Measurements from ENCODE around the gene NEURL1B. TPM values are rescaled to one million over a fixed set of nuclear protein-coding genes. Genes with fewer than 3 reads are reported as not detected.

The NEURL1B gene
- total RNA-seq, 2 experiments from 2014 or later, result 3.0 to 3.3 TPM

DNA sequence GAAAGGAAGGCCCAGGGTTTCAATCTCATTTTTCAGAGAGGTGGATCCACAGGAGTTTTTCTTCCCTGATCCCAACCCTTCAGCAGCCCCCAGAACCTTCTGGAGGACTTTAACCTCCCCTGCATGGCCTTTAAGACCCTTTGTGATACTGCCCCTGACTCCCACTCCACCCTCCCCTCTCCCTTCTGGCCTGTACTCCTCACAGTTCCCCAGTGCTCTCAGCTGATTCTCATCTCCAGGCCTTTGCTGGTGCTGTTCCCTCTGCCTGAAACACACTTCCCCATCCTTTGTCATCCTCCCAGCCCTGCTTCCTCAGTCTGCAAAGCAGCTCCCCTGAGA lies 18.5 kb downstream of the NEURL1B start:
- Mint-ChIP-seq H3K27me3 (peaks cover 2% of the 10 kb centered on the region), H3K4me3 (no peak overlapping the region), H3K4me1 (no peaks in the 10 kb centered on the region), H3K36me3 (ENCODE audit: low read depth) (no peaks in the 10 kb centered on the region), H3K27ac (no peak overlapping the region), H3K9me3 (peaks cover 12% of the 10 kb centered on the region)
- ChIA-PET CTCF (no interaction called here), POLR2A (no interaction called here)
- no peak for DNase-seq

DNA sequence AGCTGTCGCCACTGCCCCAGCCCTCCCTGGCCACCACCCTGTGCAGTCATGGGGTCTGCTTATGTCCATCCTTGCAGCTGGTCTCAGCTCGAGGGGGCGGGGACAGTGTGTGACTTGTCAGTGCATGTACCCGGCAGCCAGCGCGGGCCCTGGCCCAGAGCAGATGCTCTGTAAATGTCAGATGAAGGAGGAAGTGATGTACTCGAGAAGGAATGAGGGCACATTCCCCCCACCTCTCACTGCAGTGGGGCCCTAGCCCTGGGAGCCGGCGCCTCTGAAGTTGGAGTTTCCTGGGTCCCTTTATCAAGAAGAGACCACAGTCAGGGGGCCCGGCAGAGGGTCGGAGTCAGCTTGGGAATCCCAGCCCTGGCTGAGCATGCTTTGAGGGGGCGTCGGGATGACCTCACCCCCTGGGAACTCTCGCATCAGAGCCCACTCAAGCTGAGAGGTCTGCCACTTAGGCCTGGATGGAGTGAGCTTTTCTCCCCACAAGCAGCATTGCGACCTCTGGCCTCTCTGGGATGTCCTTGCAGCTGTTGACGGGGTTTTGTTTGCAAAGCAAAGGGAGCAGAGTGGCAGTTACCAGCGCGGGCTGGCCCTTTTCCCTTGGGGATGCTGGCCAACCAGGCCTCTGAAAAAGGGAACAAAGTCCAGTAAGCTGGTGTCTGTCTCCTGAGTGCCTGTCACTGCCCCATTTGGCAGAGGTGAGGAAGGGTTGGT lies 19.0 kb downstream of the NEURL1B start:
- H3K9me3 Mint-ChIP-seq, result peaks cover 12% of the 10 kb centered on the region
- CTCF ChIA-PET, result interaction anchor here (0.9 kb wide), 1 partner anchor 55 kb away, joined by 3 read pairs; no protein-coding TSS in a partner anchor

DNA sequence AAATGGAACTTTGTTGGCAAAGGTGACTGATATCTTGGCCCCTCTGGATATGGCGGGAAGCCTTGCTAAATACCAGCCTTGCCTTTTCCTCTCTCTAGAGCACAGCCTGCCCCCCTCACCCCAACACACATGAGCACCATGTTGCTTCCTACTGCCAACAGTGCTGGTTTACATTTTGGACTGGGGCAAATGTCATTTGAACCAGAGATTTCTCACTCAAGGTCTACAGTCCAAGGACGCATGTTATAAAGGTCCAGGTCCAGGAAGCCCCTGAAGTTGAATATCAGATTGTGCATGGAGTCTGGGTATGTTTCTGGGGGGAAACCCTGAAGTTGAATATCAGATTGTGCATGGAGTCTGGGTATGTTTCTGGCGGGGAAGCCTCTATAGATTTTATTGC lies 19.9 kb downstream of the NEURL1B start:
- Mint-ChIP-seq H3K27ac (no peak overlapping the region), H3K4me1 (no peaks in the 10 kb centered on the region), H3K36me3 (ENCODE audit: low read depth) (no peaks in the 10 kb centered on the region), H3K27me3 (peaks cover 3% of the 10 kb centered on the region), H3K9me3 (peaks cover 6% of the 10 kb centered on the region), H3K4me3 (no peak overlapping the region)
- CTCF ChIA-PET, result no interaction called here
- POLR2A ChIA-PET, result no interaction called here
- DNase-seq, result no peak

More for the DNA sequence above, 19.0 kb downstream of the NEURL1B start:
- Mint-ChIP-seq H3K36me3 (ENCODE audit: low read depth) (no peaks in the 10 kb centered on the region), H3K27me3 (no peaks in the 10 kb centered on the region), H3K4me1 (no peaks in the 10 kb centered on the region), H3K27ac (no peak overlapping the region), H3K4me3 (no peak overlapping the region)
- POLR2A ChIA-PET, result no interaction called here
- no peak for DNase-seq

DNA sequence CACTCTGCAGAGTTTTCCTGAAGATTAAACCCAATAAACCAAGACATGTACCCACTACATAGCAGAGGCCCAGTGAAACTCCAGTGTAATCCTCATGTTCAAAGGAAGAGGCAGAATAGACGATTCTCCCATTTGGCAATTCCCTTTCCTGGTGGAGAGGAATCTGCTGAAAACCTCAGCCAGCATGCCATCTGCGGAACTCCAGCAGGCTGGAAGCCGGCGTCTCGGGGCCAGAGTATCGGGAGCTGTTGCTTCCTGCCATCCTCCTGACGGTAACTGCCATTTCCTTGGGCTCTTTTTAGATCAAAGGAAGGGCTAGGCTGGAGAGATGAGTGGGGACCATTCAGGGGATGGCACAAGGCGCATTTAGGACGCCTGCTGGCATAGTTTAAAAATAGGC lies 20.5 kb downstream of the NEURL1B start:
- H3K4me1 Mint-ChIP-seq, result no peaks in the 10 kb centered on the region
- ChIA-PET POLR2A (no interaction called here), CTCF (no interaction called here)
- no peak overlapping the region for H3K27ac Mint-ChIP-seq
- H3K9me3 Mint-ChIP-seq, result peaks cover 4% of the 10 kb centered on the region
- no peak overlapping the region for H3K4me3 Mint-ChIP-seq
- H3K27me3 Mint-ChIP-seq, result peaks cover 3% of the 10 kb centered on the region
- no peaks in the 10 kb centered on the region for H3K36me3 Mint-ChIP-seq (ENCODE audit: low read depth)
- DNase-seq, result no peak

DNA sequence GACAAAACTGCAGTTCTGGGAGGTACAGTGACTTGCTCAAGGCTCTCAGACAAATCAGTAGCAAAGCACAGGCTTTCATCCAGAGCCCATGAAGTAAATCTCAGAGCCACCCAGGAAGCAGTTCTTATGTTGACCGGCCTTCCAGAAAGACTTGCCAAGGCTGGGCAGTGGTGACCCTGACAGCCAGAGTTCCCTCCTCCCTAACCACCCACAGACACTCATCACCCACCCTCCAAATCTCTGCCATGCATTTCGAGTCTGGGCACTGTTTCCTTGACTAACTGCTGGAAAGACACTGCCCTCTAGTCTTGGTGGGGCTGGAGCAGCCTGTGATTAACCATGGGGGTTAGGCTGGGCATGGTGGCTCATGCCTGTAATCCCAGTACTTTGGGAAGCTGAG lies 21.5 kb downstream of the NEURL1B start:
- CTCF ChIA-PET, result no interaction called here

DNA sequence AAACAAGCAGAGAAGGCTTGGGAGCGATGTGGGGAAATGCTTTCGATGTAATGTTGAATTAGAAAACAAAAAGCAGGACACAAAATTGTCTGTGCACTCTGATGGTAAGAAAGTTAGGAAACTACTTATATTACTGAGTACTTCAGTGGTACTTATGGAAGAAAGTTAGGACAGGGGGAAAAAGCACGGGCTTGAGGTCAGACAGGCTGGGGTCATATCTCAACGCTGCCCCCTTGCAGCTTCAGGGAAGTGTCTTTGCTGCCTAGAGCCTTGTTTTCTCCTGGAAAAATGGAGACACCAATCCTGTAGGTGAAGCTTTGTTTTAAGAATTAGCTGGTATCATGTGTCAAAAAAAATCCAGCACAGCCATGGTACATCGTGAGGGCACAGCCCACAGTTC lies 23.0 kb downstream of the NEURL1B start:
- no peaks in the 10 kb centered on the region for H3K9me3 Mint-ChIP-seq
- no peak for DNase-seq
- no peak overlapping the region for H3K4me3 Mint-ChIP-seq
- H3K27ac Mint-ChIP-seq, result no peak overlapping the region
- ChIA-PET POLR2A (no interaction called here), CTCF (no interaction called here)
- H3K36me3 Mint-ChIP-seq (ENCODE audit: low read depth), result no peaks in the 10 kb centered on the region
- no peaks in the 10 kb centered on the region for H3K4me1 Mint-ChIP-seq
- peaks cover 4% of the 10 kb centered on the region for H3K27me3 Mint-ChIP-seq

More for the DNA sequence above, 21.5 kb downstream of the NEURL1B start:
- H3K4me1 Mint-ChIP-seq, result no peaks in the 10 kb centered on the region
- no peaks in the 10 kb centered on the region for H3K36me3 Mint-ChIP-seq (ENCODE audit: low read depth)
- H3K9me3 Mint-ChIP-seq, result no peaks in the 10 kb centered on the region
- no peak overlapping the region for H3K4me3 Mint-ChIP-seq
- no peak for DNase-seq
- H3K27ac Mint-ChIP-seq, result no peak overlapping the region
- peaks cover 4% of the 10 kb centered on the region for H3K27me3 Mint-ChIP-seq
- POLR2A ChIA-PET, result no interaction called here

DNA sequence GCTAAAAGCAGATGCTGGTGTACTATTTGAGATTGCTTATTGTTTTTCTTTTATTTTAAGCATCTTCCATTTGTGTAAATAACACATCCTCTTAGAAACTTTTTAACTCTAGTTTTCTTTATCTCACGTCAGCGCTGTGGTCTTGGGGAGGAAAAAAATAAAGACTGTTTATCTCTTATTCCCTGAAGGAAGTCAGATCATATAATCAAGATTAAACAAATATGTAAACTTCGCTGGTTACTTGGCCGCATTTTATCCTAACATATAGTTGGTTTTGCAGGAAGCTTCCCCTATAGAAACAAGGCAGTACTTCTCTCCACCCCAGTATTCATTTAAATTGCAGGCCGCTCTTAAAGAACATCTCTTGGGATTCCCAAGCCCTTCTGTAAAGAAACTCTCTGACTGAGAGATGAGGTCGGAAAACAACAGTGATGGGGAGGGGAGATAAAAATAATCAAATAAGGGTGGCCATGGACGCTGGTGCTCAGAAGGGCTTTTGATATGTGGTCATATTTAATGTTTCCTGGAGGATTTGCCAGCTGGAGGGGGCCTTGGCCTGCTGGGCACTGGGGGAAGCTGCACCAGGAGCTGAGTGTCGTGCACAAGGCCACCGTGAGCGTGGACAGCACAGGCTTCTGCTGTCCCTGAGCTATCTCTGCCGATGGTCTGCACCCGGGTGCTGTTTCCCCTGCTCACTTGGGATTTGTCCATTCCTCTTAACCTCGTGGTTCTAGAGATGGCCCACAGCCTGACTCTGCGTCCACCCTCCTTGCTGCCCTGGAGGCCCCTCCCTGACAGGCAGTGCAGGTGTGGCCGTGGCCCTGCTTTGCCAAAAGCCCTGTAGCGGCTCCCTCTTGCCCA lies 23.8 kb downstream of the NEURL1B start:
- ChIA-PET CTCF (no interaction called here), POLR2A (no interaction called here)
- Mint-ChIP-seq H3K27ac (no peak overlapping the region), H3K4me3 (no peak overlapping the region), H3K4me1 (no peaks in the 10 kb centered on the region), H3K9me3 (no peaks in the 10 kb centered on the region), H3K36me3 (ENCODE audit: low read depth) (no peaks in the 10 kb centered on the region), H3K27me3 (peaks cover 4% of the 10 kb centered on the region)
- no peak for DNase-seq

DNA sequence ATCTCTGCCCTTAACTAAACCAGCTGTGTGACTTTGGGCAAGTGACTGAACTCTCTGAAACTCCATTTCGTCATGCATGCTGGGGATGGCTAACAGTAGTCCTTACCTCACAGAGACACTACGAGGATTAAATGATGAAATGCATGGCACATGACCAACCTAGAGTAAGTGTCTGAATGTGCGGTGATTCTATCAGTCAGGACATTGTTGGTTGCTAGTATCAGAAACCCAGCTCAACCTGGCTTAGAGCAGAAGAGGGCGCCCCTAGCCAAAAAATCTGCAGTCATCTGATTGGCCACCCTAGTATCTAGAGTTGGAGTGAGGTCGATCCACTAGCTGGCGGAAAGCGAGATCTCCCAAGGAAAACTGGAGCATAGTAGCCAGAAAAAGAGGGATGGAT lies 25.2 kb downstream of the NEURL1B start:
- no peaks in the 10 kb centered on the region for H3K36me3 Mint-ChIP-seq (ENCODE audit: low read depth)
- no peak overlapping the region for H3K4me3 Mint-ChIP-seq
- no peaks in the 10 kb centered on the region for H3K4me1 Mint-ChIP-seq
- no peaks in the 10 kb centered on the region for H3K9me3 Mint-ChIP-seq
- ChIA-PET POLR2A (interaction anchor here (1.2 kb wide), 1 partner anchor 24 kb away, joined by 3 read pairs; no protein-coding TSS in a partner anchor), CTCF (interaction anchor here (0.9 kb wide), 1 partner anchor 187 kb away, joined by 3 read pairs; no protein-coding TSS in a partner anchor)
- no peak for DNase-seq
- H3K27me3 Mint-ChIP-seq, result peaks cover 4% of the 10 kb centered on the region
- no peak overlapping the region for H3K27ac Mint-ChIP-seq

DNA sequence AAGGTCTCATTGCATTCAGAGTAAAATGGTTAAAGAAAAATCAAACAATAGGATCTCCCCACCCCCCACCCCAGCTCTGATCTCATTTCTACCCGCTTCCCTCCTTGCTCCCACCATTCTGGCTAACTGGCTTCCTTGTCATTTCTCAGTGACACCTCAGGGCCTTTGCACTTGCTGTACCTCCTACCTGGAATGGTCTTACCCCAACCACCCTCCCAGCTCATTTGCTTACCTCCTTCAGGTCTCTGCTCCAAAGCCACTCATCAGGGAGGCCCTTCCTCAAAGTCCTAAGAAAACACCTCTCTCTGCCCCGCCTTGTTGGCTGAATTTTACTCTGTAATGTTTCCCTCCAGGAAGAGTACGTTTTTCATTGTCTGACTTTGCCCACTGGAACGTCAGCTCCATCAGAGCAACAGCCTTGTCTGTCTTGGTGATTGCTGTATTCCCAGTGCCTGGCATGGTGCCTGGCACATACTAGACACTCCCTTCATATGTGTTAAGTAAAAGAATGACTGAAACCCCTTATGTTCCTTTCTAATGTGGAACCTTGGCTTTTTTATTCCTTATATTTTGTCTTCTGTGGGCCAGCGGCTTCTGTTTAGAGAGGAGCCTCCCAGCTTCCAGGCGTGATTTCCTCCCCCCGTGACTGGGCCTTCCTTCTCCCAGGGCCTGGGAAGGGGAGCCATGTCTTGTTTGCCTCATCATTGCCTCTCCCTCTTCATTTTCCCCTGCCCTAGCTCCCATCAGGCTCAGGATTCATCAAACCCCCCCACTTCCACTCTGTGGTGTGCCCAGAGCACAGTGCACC lies 26.9 kb downstream of the NEURL1B start:
- H3K4me3 Mint-ChIP-seq, result no peak overlapping the region
- no peaks in the 10 kb centered on the region for H3K4me1 Mint-ChIP-seq
- POLR2A ChIA-PET, result no interaction called here
- H3K36me3 Mint-ChIP-seq (ENCODE audit: low read depth), result no peaks in the 10 kb centered on the region
- peaks cover 4% of the 10 kb centered on the region for H3K27me3 Mint-ChIP-seq
- no peak overlapping the region for H3K27ac Mint-ChIP-seq
- CTCF ChIA-PET, result no interaction called here
- H3K9me3 Mint-ChIP-seq, result no peaks in the 10 kb centered on the region
- no peak for DNase-seq

DNA sequence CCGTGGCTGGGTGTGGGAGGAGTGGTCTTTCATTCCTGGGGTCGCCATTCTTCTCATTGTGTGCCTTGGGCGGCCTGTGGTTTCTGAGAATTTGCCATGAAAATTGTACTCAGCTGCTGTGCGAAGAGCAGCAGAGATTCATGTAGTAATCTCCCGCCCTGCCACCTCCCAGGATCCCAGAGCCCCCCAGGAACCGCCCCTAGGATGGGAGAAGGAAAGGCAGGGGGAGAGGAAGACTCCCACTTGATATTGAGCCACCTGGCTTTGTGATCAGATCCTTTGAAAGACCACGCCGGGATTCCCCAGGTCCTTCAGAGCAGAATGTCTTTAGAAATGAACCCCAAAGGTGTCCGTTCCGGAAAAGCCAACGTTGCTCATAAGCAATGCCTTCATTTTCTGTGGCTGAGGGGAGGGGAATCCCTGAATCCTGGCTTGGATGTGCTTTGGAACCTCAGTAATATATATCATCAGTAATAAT lies 27.6 kb downstream of the NEURL1B start:
- no peaks in the 10 kb centered on the region for H3K9me3 Mint-ChIP-seq
- ChIA-PET POLR2A (no interaction called here), CTCF (no interaction called here)
- no peak overlapping the region for H3K4me3 Mint-ChIP-seq
- H3K27ac Mint-ChIP-seq, result no peak overlapping the region
- DNase-seq, result no peak
- no peaks in the 10 kb centered on the region for H3K36me3 Mint-ChIP-seq (ENCODE audit: low read depth)
- peaks cover 4% of the 10 kb centered on the region for H3K27me3 Mint-ChIP-seq
- no peaks in the 10 kb centered on the region for H3K4me1 Mint-ChIP-seq

DNA sequence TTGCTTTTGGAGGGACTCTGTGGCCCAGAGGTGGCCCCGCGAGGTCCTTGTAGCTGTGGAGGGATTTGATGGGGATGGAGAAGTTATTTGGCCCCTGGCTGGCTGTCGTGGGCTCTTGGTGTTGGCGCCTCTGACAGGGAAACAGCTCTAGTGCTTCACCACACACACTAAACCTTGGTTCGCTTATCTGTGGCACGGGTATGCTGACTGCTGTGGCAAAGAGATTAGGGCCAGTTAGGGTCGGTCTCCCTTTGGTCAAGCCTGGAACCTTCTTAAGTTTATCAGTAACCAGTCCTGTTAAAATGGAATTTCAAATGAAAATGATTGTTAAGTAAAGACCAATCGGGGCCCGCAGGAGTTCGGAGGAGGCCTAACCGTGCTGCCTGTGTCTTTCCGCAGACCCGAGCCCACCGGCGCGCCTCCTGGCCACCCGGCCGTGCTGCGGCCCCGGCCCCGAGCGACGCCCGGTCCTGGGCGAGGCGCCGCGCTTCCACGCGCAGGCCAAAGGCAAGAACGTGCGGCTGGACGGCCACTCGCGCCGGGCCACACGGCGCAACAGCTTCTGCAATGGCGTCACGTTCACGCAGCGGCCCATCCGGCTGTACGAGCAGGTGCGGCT lies 28.4 kb downstream of the NEURL1B start:
- H3K36me3 Mint-ChIP-seq (ENCODE audit: low read depth), result no peaks in the 10 kb centered on the region
- ChIA-PET POLR2A (no interaction called here), CTCF (no interaction called here)
- H3K27me3 Mint-ChIP-seq, result peaks cover 4% of the 10 kb centered on the region
- no peaks in the 10 kb centered on the region for H3K4me1 Mint-ChIP-seq
- no peak for DNase-seq
- H3K27ac Mint-ChIP-seq, result no peak overlapping the region
- H3K9me3 Mint-ChIP-seq, result no peaks in the 10 kb centered on the region
- no peak overlapping the region for H3K4me3 Mint-ChIP-seq

DNA sequence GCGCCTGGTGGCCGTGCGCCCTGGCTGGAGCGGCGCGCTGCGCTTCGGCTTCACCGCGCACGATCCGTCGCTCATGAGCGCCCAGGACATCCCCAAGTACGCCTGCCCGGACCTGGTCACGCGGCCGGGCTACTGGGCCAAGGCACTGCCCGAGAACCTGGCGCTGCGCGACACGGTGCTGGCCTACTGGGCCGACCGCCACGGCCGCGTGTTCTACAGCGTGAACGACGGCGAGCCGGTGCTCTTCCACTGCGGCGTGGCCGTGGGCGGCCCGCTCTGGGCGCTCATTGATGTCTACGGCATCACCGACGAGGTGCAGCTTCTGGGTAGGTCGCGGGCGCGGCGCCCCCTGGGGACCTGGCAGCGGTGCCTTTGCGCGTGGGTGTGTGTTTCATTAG lies 28.9 kb downstream of the NEURL1B start:
- no peak overlapping the region for H3K27ac Mint-ChIP-seq
- ChIA-PET POLR2A (no interaction called here), CTCF (no interaction called here)
- no peak overlapping the region for H3K4me3 Mint-ChIP-seq
- H3K36me3 Mint-ChIP-seq (ENCODE audit: low read depth), result no peaks in the 10 kb centered on the region
- H3K27me3 Mint-ChIP-seq, result peaks cover 4% of the 10 kb centered on the region
- DNase-seq, result no peak
- H3K4me1 Mint-ChIP-seq, result no peaks in the 10 kb centered on the region
- H3K9me3 Mint-ChIP-seq, result no peaks in the 10 kb centered on the region

DNA sequence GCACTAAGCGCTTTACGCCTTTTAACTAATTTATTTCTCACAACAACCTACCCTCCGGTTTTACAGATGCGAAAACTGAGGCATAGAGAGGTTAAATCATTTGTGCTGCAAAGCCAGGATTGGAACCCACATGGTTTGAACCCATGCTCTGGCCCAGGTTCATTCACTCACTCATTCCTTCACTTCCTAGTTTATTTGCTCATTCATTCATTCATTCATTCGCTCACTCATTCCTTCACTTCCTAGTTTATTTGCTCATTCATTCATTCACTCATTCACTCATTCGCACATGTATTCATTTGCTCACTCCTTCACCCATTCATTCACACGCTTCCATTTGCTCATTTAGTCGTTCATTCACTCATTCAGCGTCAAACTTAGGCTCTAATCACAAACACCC lies 29.4 kb downstream of the NEURL1B start:
- no peaks in the 10 kb centered on the region for H3K36me3 Mint-ChIP-seq (ENCODE audit: low read depth)
- no peaks in the 10 kb centered on the region for H3K9me3 Mint-ChIP-seq
- H3K4me1 Mint-ChIP-seq, result no peaks in the 10 kb centered on the region
- ChIA-PET POLR2A (no interaction called here), CTCF (no interaction called here)
- no peak for DNase-seq
- H3K4me3 Mint-ChIP-seq, result no peak overlapping the region
- H3K27ac Mint-ChIP-seq, result no peak overlapping the region
- H3K27me3 Mint-ChIP-seq, result peaks cover 4% of the 10 kb centered on the region
